Measurements from ENCODE around the gene ZNF594. TPM values are rescaled to one million over a fixed set of nuclear protein-coding genes. Genes with fewer than 3 reads are reported as not detected.
"Not testable (repeated sequence)": the region's sequence is repeated elsewhere in the genome, so short reads cannot be mapped to it uniquely, and the experiment has no call there.

The ZNF594 gene
- total RNA-seq, 1 donor from 2014 or later: 7.1 TPM

DNA sequence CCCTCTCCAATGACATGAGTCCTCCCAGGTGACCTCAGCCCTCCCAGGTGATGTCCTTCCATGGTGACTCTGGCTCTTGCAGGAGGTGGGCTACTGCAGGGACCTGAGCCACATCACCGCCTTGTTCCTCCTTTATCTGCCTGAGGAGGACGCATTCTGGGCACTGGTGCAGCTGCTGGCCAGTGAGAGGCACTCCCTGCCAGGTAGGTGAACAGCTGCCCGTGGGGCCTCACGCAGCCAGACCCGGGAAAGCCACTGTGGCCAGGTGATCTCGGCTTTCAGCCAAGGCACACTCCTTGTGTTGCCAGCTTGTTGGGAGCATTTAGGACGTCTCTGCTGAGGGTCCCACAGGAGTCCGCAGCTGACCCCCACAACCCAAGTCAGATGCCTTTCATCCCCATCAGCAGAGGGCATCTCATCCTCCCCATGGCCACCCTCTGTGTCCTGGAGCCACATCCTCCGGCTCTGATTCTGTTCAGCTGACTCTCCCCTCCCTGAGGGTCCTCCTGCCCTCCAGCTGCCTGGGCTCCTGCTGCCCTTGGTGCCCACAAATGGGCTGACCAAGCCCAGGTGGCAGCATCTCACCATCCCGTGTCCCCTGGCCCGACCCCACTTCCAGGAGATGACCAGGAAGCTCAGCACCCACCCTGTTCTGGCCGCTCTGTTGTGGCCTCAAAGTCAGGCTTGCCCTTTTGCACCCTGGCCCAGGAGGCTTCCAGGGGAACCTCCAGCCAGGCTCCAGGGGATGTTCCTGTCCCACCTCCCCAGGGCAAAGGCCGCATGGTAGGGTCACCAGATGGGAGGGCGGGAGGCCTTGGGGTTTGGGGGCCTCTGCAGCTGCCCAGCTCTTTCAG lies 55.7 kb downstream of the ZNF594 start:
- no peaks in the 10 kb centered on the region for H3K36me3 ChIP-seq
- TF ChIP-seq, protein P1, sequence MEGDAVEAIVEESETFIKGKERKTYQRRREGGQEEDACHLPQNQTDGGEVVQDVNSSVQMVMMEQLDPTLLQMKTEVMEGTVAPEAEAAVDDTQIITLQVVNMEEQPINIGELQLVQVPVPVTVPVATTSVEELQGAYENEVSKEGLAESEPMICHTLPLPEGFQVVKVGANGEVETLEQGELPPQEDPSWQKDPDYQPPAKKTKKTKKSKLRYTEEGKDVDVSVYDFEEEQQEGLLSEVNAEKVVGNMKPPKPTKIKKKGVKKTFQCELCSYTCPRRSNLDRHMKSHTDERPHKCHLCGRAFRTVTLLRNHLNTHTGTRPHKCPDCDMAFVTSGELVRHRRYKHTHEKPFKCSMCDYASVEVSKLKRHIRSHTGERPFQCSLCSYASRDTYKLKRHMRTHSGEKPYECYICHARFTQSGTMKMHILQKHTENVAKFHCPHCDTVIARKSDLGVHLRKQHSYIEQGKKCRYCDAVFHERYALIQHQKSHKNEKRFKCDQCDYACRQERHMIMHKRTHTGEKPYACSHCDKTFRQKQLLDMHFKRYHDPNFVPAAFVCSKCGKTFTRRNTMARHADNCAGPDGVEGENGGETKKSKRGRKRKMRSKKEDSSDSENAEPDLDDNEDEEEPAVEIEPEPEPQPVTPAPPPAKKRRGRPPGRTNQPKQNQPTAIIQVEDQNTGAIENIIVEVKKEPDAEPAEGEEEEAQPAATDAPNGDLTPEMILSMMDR (IDR thresholded peaks at IDR 0.05): no peak
- DNase-seq: no peak
- no peaks in the 10 kb centered on the region for H3K9me3 ChIP-seq
- no peaks in the 10 kb centered on the region for H3K4me1 ChIP-seq
- no peak overlapping the region for H3K27ac ChIP-seq
- no peak overlapping the region for H3K4me3 ChIP-seq
- no peak for ATAC-seq
- H3K27me3 ChIP-seq: no peaks in the 10 kb centered on the region
- intact Hi-C loops (cut with DNase I): no loop called here

DNA sequence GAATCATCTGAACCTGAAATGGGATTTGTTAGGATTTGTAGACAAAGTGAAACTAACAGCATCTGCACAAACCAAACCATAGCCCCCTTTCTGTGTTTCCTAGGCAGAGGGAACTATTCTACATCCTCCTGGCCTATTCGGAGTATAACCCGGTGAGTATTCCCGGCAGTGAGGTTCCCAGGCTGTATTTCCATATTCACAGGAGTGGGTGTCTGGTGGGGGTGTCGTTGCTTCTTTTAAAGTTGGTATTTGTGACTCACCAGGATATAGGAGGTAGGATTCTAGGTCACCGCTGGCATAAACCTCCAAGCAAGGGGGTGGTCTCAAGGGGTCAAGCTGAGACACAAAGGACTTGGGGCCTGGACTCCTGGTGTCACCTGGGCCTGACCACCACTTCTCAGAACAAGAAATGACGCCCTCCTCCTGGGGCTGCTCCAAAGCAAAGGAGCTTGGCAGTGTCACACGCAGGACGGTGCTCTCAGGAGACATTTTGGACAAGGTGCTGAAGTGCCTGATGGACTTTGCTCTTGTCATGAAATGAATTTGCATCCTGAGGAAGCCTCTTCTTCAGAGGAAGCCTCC lies 56.4 kb downstream of the ZNF594 start:
- H3K36me3 ChIP-seq; DNase-seq; H3K4me1 ChIP-seq; H3K9me3 ChIP-seq; intact Hi-C loops (cut with DNase I); H3K4me3 ChIP-seq; H3K27ac ChIP-seq; H3K27me3 ChIP-seq; ATAC-seq: not testable (repeated sequence)

DNA sequence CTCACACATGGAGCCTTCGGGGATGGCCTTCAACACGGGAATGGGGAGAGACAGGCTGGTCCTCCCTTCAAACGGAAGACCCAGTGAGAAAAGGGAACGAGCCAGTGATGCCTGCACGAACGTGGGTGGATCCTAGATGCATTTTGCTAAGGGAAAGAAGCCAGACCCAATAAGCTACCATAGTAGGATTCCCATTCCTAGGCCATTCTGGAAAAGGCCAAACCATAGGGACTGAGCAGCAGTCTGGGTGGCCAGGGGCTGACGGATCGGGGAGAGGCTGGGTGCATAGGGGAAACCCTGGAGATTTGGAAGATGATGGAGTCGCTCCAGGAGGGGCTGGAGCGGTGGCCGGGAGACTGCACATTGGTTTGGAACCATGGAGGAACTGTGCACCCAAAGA lies 57.1 kb downstream of the ZNF594 start:
- H3K9me3 ChIP-seq; H3K27ac ChIP-seq; H3K27me3 ChIP-seq; DNase-seq; intact Hi-C loops (cut with DNase I); H3K4me1 ChIP-seq; ATAC-seq; H3K36me3 ChIP-seq; H3K4me3 ChIP-seq: not testable (repeated sequence)

DNA sequence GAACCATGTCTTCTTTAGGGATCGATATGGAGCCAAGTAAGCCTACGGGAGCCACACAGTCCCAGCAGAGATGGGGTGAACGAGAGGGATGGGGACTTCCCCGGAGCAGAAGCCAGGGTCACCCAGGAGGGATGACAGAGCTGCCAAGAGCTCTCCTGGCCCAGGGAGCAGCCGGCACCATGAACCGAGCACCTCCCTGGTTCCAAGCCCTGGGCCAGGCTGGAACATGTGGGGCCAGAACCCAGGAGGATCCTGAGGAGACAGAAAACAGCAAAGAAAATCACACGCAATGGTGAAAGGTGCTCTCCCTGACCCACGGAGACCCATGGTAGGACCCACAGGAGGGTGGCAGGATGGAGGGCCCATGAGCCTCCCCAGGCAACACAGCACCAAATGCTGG lies 57.7 kb downstream of the ZNF594 start:
- H3K4me3 ChIP-seq; ATAC-seq; H3K27ac ChIP-seq; DNase-seq; H3K4me1 ChIP-seq; intact Hi-C loops (cut with DNase I); H3K27me3 ChIP-seq; H3K9me3 ChIP-seq; H3K36me3 ChIP-seq: not testable (repeated sequence)

DNA sequence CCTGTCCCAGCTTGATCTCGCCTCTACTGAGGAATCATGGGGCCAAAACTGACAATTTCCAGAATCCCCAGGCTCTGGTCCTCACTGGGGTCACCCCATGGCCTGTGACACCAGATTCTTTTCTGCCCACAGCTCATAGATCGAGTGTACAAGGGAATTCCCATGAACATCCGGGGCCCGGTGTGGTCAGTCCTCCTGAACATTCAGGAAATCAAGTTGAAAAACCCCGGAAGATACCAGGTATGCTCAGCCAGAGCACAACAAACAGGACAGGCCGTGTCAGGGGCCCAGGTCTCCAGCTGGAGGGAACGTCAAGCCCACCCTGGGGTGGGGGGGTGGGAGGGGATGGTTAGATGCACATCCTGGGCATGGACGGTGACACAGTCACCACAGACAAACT lies 58.4 kb downstream of the ZNF594 start:
- TF ChIP-seq, protein P1 (IDR thresholded peaks at IDR 0.05): no peak
- no peaks in the 10 kb centered on the region for H3K9me3 ChIP-seq
- no peak overlapping the region for H3K4me3 ChIP-seq
- intact Hi-C loops (cut with DNase I): no loop called here
- H3K27ac ChIP-seq: no peak overlapping the region
- DNase-seq (no peak), ATAC-seq (no peak)
- no peaks in the 10 kb centered on the region for H3K27me3 ChIP-seq
- no peaks in the 10 kb centered on the region for H3K36me3 ChIP-seq
- H3K4me1 ChIP-seq: no peaks in the 10 kb centered on the region

DNA sequence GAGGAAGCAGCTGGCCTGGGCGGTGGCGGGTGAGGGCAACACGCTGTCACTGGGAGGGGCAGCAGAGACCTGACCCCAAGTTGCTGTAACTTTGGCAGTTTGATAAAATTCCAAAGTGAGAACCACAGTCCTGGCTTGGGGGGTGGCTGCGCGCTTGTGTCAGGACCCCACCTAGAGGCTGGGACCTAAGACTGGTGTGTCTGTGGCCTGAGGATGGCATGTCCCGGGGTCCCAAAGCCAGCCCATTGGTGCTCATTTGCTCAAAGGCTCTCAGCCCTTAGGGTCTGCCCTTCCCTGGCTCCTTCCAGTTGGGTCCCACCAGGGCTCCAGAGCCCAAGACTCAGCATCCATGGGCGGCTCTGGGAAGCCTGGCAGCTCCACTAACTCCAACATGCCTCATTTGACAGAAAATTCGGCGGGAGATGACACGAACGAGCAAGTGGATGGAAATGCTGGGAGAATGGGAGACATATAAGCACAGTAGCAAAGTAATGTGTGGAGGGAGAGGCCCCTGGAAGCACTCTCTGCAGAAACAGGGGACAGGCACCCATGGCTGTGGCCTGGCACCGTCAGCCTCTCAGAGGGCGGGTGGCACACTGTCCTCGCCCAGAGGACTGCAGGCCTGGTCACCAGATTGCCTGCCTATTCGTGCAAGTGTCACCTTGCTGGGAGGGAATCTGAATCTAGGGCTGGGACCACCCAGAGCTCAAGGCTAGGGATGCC lies 59.0 kb downstream of the ZNF594 start:
- ATAC-seq; H3K4me1 ChIP-seq; H3K36me3 ChIP-seq; H3K9me3 ChIP-seq; intact Hi-C loops (cut with DNase I); H3K27ac ChIP-seq; H3K27me3 ChIP-seq; H3K4me3 ChIP-seq; DNase-seq: not testable (repeated sequence)

DNA sequence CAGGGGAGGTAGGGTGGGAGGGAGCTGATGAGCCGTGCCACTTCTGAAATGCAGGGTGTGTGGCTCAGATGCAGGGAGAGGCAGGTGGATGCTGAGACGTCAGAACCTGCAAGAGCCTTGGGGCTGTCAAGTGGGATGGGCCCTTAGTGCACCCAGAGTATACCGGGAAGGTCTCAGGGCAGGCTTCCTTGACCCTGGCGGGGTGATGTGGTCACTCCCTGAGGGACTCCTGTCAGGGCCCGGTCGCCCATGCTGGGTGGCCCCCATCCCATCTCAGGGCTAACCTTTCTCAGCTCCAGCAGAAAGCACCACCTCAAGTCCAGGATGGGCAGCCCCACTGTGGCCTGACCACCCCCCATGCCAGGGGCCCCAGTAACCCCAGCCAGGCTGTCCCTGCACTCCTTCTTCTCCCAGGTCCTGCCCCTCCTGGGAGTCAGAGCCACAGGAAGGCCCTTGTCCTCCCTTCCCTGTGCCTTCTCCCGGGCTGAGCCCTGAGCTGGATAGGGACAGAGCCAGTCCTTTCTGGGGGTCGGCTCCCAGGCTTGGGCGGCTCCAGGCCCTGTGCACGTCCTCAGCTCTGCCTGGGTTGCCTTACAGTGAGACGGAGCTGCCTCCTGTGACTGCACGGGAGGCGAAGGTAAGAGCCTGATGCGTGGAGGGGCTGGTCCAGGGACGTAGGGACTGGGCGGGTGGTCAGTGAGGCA lies 59.7 kb downstream of the ZNF594 start:
- H3K36me3 ChIP-seq; H3K4me3 ChIP-seq; H3K9me3 ChIP-seq; DNase-seq; H3K4me1 ChIP-seq; H3K27me3 ChIP-seq; intact Hi-C loops (cut with DNase I); ATAC-seq; H3K27ac ChIP-seq: not testable (repeated sequence)
